ENCODE measurements around the gene ELFN1.

ELFN1 gene

GRCh38 chr7:1745018-1745532, 75.0 kb downstream of the ELFN1 start:
- DNase-seq: no peak

GRCh38 chr7:1745576-1746490, 75.8 kb downstream of the ELFN1 start:
- no peak for DNase-seq

GRCh38 chr7:1746491-1746975, 76.5 kb downstream of the ELFN1 start:
- no peak for DNase-seq

GRCh38 chr7:1747004-1747801, 77.1 kb downstream of the ELFN1 start:
- DNase-seq: no peak

- no peak for DNase-seq
These were observed 78.2 kb downstream of the ELFN1 start for GRCh38 chr7:1748076-1748838.

- no peak for DNase-seq
These were observed 78.7 kb downstream of the ELFN1 start for GRCh38 chr7:1748839-1749173.

GRCh38 chr7:1749351-1749863, 79.3 kb downstream of the ELFN1 start:
- no peak for DNase-seq

- no peak for DNase-seq
These were observed 79.9 kb downstream of the ELFN1 start for GRCh38 chr7:1749864-1750466.

GRCh38 chr7:1750541-1751021, 80.5 kb downstream of the ELFN1 start:
- DNase-seq: no peak

- no peak for DNase-seq
These were observed 82.0 kb downstream of the ELFN1 start for GRCh38 chr7:1752111-1752510.

- no peak for DNase-seq
These were observed 82.9 kb downstream of the ELFN1 start for GRCh38 chr7:1752771-1753563.

- no peak for DNase-seq
These were observed 83.4 kb downstream of the ELFN1 start for GRCh38 chr7:1753564-1753867.

- no peak for DNase-seq
These were observed 84.3 kb downstream of the ELFN1 start for GRCh38 chr7:1754345-1754908.

GRCh38 chr7:1755783-1756625, 85.9 kb downstream of the ELFN1 start:
- no peak for DNase-seq

GRCh38 chr7:1757601-1758000, 87.5 kb downstream of the ELFN1 start:
- DNase-seq: no peak

GRCh38 chr7:1758028-1758858, 88.2 kb downstream of the ELFN1 start:
- DNase-seq: no peak

GRCh38 chr7:1758859-1759521, 88.9 kb downstream of the ELFN1 start:
- DNase-seq: no peak

- no peak for DNase-seq
These were observed 91.0 kb downstream of the ELFN1 start for GRCh38 chr7:1761097-1761496.

GRCh38 chr7:1761774-1762173, 91.7 kb downstream of the ELFN1 start:
- no peak for DNase-seq
